ENCODE data around the gene TMEM260.

DNA sequence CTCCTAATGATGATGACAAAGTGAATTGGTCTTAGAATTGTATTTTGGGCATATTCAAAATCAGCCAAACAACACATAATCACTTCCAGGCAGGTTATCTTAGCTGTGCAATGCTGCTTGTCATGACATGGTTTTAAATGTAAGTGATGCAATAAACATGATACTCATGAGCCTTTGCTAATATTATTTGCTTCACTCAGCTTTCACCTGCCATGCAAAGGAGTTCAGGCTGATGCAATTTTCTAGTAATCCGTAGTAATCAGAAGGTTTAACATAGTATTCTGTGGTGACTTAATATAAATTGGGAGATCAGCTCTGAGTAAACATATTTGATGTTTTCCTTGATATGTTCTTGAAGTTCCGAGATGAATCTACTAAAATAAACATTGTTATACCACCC is 29.1 kb downstream of the TMEM260 start:
- TF ChIP-seq, protein P1, sequence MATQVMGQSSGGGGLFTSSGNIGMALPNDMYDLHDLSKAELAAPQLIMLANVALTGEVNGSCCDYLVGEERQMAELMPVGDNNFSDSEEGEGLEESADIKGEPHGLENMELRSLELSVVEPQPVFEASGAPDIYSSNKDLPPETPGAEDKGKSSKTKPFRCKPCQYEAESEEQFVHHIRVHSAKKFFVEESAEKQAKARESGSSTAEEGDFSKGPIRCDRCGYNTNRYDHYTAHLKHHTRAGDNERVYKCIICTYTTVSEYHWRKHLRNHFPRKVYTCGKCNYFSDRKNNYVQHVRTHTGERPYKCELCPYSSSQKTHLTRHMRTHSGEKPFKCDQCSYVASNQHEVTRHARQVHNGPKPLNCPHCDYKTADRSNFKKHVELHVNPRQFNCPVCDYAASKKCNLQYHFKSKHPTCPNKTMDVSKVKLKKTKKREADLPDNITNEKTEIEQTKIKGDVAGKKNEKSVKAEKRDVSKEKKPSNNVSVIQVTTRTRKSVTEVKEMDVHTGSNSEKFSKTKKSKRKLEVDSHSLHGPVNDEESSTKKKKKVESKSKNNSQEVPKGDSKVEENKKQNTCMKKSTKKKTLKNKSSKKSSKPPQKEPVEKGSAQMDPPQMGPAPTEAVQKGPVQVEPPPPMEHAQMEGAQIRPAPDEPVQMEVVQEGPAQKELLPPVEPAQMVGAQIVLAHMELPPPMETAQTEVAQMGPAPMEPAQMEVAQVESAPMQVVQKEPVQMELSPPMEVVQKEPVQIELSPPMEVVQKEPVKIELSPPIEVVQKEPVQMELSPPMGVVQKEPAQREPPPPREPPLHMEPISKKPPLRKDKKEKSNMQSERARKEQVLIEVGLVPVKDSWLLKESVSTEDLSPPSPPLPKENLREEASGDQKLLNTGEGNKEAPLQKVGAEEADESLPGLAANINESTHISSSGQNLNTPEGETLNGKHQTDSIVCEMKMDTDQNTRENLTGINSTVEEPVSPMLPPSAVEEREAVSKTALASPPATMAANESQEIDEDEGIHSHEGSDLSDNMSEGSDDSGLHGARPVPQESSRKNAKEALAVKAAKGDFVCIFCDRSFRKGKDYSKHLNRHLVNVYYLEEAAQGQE (IDR thresholded peaks at IDR 0.05; ENCODE audit: low read depth) = no peak
- TF ChIP-seq TEAD4 (IDR thresholded peaks at IDR 0.05) (no peak), CEBPB (IDR thresholded peaks at IDR 0.05) (no peak), TAF1 (IDR thresholded peaks at IDR 0.05; ENCODE audit: low read depth) (no peak), CREB1 (IDR thresholded peaks at IDR 0.05; ENCODE audit: low read depth) (no peak)
- TF ChIP-seq, protein P2, sequence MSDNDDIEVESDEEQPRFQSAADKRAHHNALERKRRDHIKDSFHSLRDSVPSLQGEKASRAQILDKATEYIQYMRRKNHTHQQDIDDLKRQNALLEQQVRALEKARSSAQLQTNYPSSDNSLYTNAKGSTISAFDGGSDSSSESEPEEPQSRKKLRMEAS (IDR thresholded peaks at IDR 0.05) = no peak

Measured in Ishikawa (cell line).